ENCODE data around the gene WFDC13. TPM values are rescaled to one million over a fixed set of nuclear protein-coding genes. Genes with fewer than 3 reads are reported as not detected.

WFDC13 gene
- total RNA-seq, 2 donors from 2014 or later = not detected

DNA sequence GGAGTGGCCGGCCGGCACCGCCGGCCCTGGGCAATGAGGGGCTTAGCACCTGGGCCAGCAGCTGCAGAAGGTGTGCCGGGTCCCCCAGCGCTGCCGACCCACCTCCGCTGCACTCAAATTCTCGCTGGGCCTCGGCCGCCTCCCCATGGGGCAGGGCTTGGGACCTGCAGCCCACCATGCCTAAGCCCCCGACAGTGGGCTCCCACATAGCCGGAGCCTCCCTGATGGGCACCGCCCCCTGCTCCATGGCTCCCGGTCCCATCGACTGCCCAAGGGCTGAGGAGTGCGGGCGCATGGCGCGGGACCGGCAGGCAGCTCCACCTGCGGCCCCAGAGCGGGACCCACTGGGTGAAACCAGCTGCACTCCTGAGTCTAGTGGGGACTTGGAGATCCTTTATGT is 34.1 kb downstream of the WFDC13 start:
- Histone ChIP-seq H3K4me1 (replicated peaks) (no peaks in the 10 kb centered on the region), H3K27me3 (replicated peaks; ENCODE audit: insufficient read depth) (no peaks in the 10 kb centered on the region), H3K27ac (no peak overlapping the region), H3K4me3 (no peak overlapping the region), H3K36me3 (no peaks in the 10 kb centered on the region), H3K9me3 (no peaks in the 10 kb centered on the region)
- 90% methylated on average over 10 of the region's 23 CpGs for WGBS
- intact Hi-C loops (cut with DNase I) = no loop called here
- DNase-seq (ENCODE audit: low spot score) = no peak
- no peak for TF ChIP-seq POLR2A (IDR thresholded peaks at IDR 0.05)
- no peak for TF ChIP-seq POLR2AphosphoS5 (IDR thresholded peaks at IDR 0.05)
- TF ChIP-seq, protein P1, sequence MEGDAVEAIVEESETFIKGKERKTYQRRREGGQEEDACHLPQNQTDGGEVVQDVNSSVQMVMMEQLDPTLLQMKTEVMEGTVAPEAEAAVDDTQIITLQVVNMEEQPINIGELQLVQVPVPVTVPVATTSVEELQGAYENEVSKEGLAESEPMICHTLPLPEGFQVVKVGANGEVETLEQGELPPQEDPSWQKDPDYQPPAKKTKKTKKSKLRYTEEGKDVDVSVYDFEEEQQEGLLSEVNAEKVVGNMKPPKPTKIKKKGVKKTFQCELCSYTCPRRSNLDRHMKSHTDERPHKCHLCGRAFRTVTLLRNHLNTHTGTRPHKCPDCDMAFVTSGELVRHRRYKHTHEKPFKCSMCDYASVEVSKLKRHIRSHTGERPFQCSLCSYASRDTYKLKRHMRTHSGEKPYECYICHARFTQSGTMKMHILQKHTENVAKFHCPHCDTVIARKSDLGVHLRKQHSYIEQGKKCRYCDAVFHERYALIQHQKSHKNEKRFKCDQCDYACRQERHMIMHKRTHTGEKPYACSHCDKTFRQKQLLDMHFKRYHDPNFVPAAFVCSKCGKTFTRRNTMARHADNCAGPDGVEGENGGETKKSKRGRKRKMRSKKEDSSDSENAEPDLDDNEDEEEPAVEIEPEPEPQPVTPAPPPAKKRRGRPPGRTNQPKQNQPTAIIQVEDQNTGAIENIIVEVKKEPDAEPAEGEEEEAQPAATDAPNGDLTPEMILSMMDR (IDR thresholded peaks at IDR 0.05) = no peak

GRCh38 chr20:45742596-45742995 is 40.8 kb downstream of the WFDC13 start:
- WGBS = 84% methylated on average over 4 of the region's 4 CpGs
- Histone ChIP-seq H3K4me1 (replicated peaks) (no peaks in the 10 kb centered on the region), H3K9me3 (no peaks in the 10 kb centered on the region), H3K27ac (no peak overlapping the region), H3K27me3 (replicated peaks; ENCODE audit: insufficient read depth) (no peaks in the 10 kb centered on the region), H3K36me3 (no peaks in the 10 kb centered on the region), H3K4me3 (no peak overlapping the region)
- intact Hi-C loops (cut with DNase I) = no loop called here
- TF ChIP-seq, protein P1 (IDR thresholded peaks at IDR 0.05) = no peak
- TF ChIP-seq POLR2A (IDR thresholded peaks at IDR 0.05) = no peak
- TF ChIP-seq POLR2AphosphoS5 (IDR thresholded peaks at IDR 0.05) = no peak
- no peak for DNase-seq (ENCODE audit: low spot score)

DNA sequence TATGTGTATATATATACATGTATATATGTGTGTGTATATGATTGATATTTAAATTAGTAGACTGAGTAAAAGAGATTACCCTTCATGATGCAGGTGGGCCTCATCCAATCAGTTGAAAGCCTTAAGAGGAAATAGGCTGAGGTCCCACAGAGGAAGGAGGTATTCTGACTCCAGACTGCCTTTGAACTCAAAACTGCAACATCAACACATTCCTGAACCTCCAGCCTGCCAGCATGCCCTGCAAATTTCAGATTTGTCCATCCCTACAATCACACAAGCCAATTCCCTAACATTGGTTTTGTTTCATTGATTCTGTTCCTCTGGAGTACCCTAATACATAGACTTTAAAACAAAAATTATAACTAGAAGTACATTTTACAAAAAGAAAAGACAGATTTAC is 43.2 kb downstream of the WFDC13 start:
- TF ChIP-seq, protein P1 (IDR thresholded peaks at IDR 0.05) = no peak
- TF ChIP-seq POLR2A (IDR thresholded peaks at IDR 0.05) (no peak), POLR2AphosphoS5 (IDR thresholded peaks at IDR 0.05) (no peak)
- H3K27me3 ChIP-seq (replicated peaks; ENCODE audit: insufficient read depth) = no peaks in the 10 kb centered on the region
- no peaks in the 10 kb centered on the region for H3K36me3 ChIP-seq
- intact Hi-C loops (cut with DNase I) = no loop called here
- H3K4me3 ChIP-seq = no peak overlapping the region
- no peaks in the 10 kb centered on the region for H3K9me3 ChIP-seq
- H3K27ac ChIP-seq = no peak overlapping the region
- no peak for DNase-seq (ENCODE audit: low spot score)
- H3K4me1 ChIP-seq (replicated peaks) = no peaks in the 10 kb centered on the region

- intact Hi-C loops (cut with DNase I) = no loop called here
- Histone ChIP-seq H3K27ac (no peak overlapping the region), H3K9me3 (no peaks in the 10 kb centered on the region), H3K4me1 (replicated peaks) (no peaks in the 10 kb centered on the region), H3K27me3 (replicated peaks; ENCODE audit: insufficient read depth) (no peaks in the 10 kb centered on the region), H3K4me3 (no peak overlapping the region), H3K36me3 (no peaks in the 10 kb centered on the region)
- no peak for DNase-seq (ENCODE audit: low spot score)
- WGBS = 91% methylated on average over 1 of the region's 1 CpG
- TF ChIP-seq POLR2A (IDR thresholded peaks at IDR 0.05) (no peak), POLR2AphosphoS5 (IDR thresholded peaks at IDR 0.05) (no peak)
- TF ChIP-seq, protein P1 (IDR thresholded peaks at IDR 0.05) = no peak
Observed at GRCh38 chr20:45751721-45752120, 49.9 kb downstream of the WFDC13 start.

GRCh38 chr20:45752746-45753145 is 50.9 kb downstream of the WFDC13 start:
- DNase-seq (ENCODE audit: low spot score) = no peak
- Histone ChIP-seq H3K36me3 (no peaks in the 10 kb centered on the region), H3K27ac (no peak overlapping the region), H3K4me1 (replicated peaks) (no peaks in the 10 kb centered on the region), H3K4me3 (no peak overlapping the region), H3K9me3 (no peaks in the 10 kb centered on the region), H3K27me3 (replicated peaks; ENCODE audit: insufficient read depth) (no peaks in the 10 kb centered on the region)
- TF ChIP-seq POLR2AphosphoS5 (IDR thresholded peaks at IDR 0.05) (no peak), POLR2A (IDR thresholded peaks at IDR 0.05) (no peak)
- TF ChIP-seq, protein P1 (IDR thresholded peaks at IDR 0.05) = no peak
- 89% methylated on average over 3 of the region's 3 CpGs for WGBS
- intact Hi-C loops (cut with DNase I) = no loop called here

Data from prostate gland (tissue), 2 donors.